T-helper 9 cell (primary cell): Measurements from ENCODE around the gene SPAG17.
"Not testable (repeated sequence)": the region's sequence is repeated elsewhere in the genome, so short reads cannot be mapped to it uniquely, and the experiment has no call there.

ENCODE experiments used
- DNase-seq: peaks from one replicate; pipeline ENCODE4 v3.0.0-alpha.2; 2020

Gene SPAG17

DNA sequence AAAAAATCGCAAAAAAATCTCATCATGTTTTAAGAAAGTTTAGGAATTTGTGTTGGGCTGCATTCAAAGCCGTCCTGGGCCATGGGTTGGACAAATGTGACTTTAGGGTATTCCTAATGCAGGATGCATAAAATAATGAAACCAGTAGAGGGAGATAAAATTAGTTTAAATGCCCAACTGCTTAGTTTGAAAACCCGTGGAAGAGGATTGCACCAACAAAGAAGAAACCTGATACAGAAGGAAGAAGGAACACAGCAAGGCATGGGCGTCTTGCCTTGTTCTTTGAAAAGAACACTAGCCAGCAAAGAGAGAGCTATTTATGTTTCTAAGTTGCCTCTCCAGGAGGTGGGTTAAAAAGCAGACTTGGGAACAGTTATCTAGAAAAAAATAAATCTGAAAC, 217.6 kb downstream of the SPAG17 start:
- no peak for DNase-seq

DNA sequence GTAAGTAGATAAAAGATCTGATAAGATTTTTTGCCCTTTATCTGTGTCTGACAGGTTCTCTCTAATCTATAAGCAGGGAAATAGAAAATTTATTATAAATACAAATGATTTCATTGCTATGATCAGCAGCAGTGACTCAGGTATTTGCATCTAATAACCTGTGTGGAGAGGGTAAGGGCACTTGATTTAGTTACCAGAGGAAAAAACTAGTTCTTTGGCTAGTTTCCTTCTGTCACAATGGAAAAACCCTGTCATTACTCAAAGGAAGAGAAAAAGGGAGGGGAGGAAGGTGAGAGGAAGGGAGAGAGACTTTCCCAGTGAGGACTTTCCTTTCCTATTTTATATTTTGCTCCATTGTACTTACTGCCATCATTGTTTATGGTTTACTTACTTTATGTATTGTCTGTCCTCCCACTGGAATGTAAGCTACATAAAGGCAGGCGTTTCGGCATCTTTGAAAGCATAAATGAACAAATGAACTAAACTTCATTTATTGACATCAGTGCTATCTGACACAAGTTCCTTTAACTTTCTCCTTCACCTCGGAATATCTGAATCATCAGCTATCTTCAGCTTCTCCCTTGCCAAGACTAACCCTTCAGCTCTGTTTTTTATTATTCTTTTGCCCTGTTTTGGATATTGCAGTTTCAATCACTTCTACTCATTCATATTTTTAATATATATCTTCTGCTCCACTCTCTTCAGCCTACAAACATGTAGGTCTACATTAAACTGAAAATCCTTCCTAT, 220.6 kb downstream of the SPAG17 start:
- DNase-seq, result no peak

- DNase-seq, result no peak
Observed at GRCh38 chr1:117959364-117959763, 225.7 kb downstream of the SPAG17 start.

- no peak for DNase-seq
Observed at GRCh38 chr1:117952386-117952785, 232.6 kb downstream of the SPAG17 start.

GRCh38 chr1:117942293-117942692, 242.7 kb downstream of the SPAG17 start:
- no peak for DNase-seq

DNA sequence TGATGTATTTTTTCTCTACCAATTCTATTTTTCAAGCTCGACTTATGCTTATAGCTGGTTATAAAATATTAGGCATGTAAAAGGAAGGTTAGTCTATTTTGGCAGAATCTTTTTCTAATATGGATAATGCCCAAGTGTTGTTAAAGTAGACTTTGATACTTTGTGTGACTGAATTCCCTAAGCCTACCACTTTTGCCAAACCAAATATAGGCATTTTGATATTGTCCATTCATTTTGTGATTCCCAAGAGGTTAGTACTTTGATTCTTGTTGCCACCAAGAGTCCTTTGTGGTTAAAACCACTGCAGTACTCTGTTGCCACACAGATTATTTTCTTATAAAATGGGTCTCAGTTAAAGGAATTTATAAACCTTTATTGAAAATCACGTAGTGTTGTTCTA, 251.3 kb downstream of the SPAG17 start:
- no peak for DNase-seq

DNA sequence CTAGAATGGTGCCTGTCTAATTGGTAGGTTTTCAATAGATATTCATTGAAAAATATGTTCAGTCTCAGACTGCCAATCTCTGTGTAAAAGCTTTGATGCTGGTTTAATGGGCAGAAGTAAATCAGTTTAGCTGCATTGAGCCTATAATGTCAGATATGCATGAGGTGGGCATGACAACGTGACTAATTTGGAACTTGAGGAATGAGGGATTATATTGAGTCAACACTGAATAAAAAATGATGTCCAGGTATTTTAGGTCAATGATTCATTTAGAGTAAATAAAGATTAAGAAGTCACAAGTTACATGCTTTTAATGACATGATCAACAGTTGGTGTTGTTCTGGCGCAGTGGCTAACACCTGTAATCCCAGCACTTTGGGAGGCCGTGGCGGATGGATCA, 252.5 kb downstream of the SPAG17 start:
- no peak for DNase-seq

- DNase-seq, result no peak
Observed at GRCh38 chr1:117930484-117930883, 254.5 kb downstream of the SPAG17 start.

DNA sequence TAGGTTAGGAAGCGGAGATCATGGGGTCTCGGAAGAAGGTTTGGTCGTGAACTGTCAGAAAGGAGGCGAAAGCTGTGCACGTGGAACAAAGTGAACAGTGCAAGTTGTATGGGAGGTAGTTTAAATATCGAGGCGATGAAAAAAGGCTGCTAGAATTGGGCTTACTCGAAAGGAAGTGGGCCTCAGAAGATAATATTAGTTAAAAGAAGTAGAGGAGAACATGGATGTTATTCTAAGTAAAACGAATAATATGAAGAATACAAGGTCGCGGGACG, 254.9 kb downstream of the SPAG17 start:
- DNase-seq, result no peak

DNA sequence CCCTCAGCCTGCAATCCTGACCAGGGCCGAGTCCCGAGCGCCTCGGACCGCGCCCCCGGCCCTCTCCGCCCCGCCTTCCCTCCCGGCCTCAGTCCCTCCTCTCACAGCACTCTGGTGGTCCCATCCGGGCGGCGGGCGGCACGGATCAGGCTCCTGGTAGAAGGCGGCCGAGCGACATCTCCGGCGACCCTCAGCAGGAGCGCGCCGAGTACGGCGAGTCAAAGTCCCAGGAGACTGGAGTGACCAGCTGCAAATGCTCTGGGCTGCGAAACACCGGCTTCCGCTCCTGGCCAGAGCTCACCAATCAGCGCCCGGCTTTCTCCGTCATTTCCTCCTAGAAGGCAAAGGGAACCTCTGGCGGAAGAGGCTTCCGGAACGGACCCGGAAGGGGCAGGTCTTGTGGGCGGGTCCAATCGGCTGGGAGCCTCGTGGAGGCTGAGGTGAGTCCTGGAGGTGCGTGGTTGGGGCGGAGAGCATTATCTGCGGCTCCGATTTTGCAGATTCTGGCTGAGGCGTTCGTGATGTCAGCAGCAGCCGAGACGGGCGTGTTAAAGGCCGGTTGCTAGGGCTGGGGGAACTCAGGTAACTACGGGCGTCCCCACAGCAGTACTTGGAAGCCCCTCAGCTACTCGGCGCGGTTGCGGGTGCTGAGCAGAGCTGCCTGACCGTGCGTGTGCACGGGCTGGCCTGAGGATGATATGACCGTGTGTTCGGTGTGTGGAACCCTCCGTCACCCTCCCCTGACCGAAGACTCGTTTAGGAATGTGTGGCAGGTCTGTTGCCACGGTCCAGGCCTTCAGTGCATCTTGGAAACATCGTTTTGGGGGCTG, 255.5 kb downstream of the SPAG17 start, which contains the start of the genes GDAP2 and WDR3:
TSS of gene GDAP2 (minus strand) at position 279 of the 830 bp plus-strand sequence. CDS start 9,264 bp downstream, outside the sequence.
TSS of gene WDR3 (plus strand) at position 397 of the 830 bp plus-strand sequence. CDS start 3,581 bp downstream, outside the sequence.
- peak; percentile 94 for DNase-seq

- DNase-seq, result peak; percentile 42
Observed at GRCh38 chr1:117928881-117929342, 256.1 kb downstream of the SPAG17 start.

DNA sequence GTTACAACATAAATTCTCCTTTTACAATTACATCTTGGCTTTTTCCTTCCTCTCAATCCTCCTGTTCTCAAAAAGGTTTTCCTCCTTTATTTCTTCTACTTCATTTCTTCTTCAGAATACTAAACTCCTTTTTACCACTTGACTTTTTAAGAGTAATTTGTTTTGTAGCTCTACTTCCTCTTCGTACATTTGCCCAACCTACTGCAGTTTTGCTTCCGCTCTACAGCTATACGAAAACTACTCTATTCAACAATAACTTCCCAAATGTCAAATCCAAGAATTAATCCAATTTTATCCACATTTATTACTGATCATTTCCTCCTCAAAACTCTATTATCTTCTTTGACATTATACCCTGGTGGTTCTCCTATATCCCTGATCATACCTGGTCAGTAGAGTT, 259.0 kb downstream of the SPAG17 start:
- DNase-seq, result no peak

DNA sequence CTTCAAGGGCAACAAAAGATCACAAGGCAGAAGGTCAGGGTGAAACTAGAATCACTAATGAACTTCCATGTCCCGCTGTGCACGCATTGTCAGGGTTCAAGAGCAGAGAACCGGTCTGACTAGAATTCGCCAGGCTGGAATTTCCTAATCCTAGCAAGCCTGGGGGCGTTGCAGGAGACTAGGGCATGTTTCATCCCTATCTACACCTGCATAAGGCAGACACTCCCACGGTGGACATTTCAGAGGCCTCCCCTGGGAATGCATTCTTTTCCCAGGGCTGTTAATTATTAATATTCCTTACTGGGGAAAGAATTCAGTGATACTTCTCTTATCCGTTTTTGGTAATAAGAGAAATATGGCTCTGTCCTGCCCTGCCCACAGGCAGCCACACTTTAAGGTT, 262.3 kb downstream of the SPAG17 start:
- not testable (repeated sequence) for DNase-seq

GRCh38 chr1:117921991-117922390, 263.0 kb downstream of the SPAG17 start:
- no peak for DNase-seq

GRCh38 chr1:117919376-117919775, 265.7 kb downstream of the SPAG17 start:
- DNase-seq, result no peak

DNA sequence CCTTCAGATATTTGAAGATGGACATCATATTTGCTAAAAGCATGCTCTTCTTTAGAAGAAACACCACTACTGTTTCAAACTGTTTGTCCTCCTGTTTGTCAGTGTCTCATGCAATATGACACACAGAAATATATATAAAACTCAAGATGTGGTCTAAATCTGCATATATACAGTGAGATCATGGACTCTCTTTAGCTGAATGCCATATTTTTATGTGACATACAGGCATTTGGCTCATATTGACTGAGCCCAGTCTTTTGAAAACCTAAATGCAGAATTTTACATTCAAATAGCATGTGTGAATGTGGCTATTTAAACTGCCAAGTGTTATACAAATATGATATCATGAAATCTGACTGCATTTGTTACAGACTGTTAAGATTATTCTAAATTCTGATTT, 274.0 kb downstream of the SPAG17 start:
- no peak for DNase-seq

DNA sequence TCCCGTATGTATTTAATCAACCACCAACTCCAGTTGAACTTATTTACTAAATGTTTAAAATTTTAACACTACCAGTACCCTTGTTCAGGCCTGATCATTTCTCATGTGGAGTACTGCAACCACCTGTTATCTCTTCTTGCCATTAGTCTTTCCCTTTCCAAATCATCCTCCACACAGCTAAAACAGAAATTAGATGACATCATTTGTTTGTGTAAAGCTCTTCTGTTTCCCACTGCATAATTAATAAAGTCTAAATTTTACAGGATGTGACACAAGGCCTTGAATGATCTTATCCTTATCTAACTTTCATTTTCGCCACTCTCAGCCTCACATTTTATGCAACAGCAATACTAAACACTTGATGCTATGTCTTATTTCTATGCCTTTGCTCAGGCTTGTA, 280.0 kb downstream of the SPAG17 start:
- DNase-seq, result no peak

GRCh38 chr1:117904485-117904884, 280.5 kb downstream of the SPAG17 start:
- DNase-seq, result no peak
